ENCODE data around the gene INS.

INS gene

GRCh38 chr11:2121227-2122130, 39.5 kb downstream of the INS start:
- H3K27me3 ChIP-seq (ENCODE audit: insufficient read depth, low read length): 0 out of 2 replicates have a peak, but pooled peaks cover 7% of the 10 kb centered on the region

GRCh38 chr11:2120359-2121100, 40.5 kb downstream of the INS start:
- no peaks in the 10 kb centered on the region for H3K36me3 ChIP-seq (ENCODE audit: insufficient read depth, low read depth, low read length)
- no peak overlapping the region for H3K4me3 ChIP-seq (ENCODE audit: low read length)
- H3K9me3 ChIP-seq (ENCODE audit: insufficient read depth, low read depth, low read length): 0 out of 2 replicates have a peak, but pooled peaks cover 6% of the 10 kb centered on the region
- no peaks in the 10 kb centered on the region for H3K4me1 ChIP-seq (ENCODE audit: insufficient read depth, low read length)
- no peak overlapping the region for H3K27ac ChIP-seq (ENCODE audit: low read length)
- H3K9ac ChIP-seq (ENCODE audit: low read depth, low read length): no peak overlapping the region
- 0 out of 2 replicates have a peak, but pooled peaks cover 7% of the 10 kb centered on the region for H3K27me3 ChIP-seq (ENCODE audit: insufficient read depth, low read length)

More at GRCh38 chr11:2121227-2122130, 39.5 kb downstream of the INS start:
- H3K4me1 ChIP-seq (ENCODE audit: insufficient read depth, low read length): no peaks in the 10 kb centered on the region
- H3K27ac ChIP-seq (ENCODE audit: low read length): no peak overlapping the region
- H3K9ac ChIP-seq (ENCODE audit: low read depth, low read length): no peak overlapping the region
- no peak overlapping the region for H3K4me3 ChIP-seq (ENCODE audit: low read length)
- no peaks in the 10 kb centered on the region for H3K36me3 ChIP-seq (ENCODE audit: insufficient read depth, low read depth, low read length)
- H3K9me3 ChIP-seq (ENCODE audit: insufficient read depth, low read depth, low read length): 0 out of 2 replicates have a peak, but pooled peaks cover 3% of the 10 kb centered on the region

GRCh38 chr11:2118677-2119076, 42.3 kb downstream of the INS start:
- Histone ChIP-seq H3K4me3 (ENCODE audit: low read length) (no peak overlapping the region), H3K9ac (ENCODE audit: low read depth, low read length) (no peak overlapping the region), H3K9me3 (ENCODE audit: insufficient read depth, low read depth, low read length) (0 out of 2 replicates have a peak, but pooled peaks cover 6% of the 10 kb centered on the region), H3K27ac (ENCODE audit: low read length) (no peak overlapping the region), H3K4me1 (ENCODE audit: insufficient read depth, low read length) (no peaks in the 10 kb centered on the region), H3K36me3 (ENCODE audit: insufficient read depth, low read depth, low read length) (no peaks in the 10 kb centered on the region), H3K27me3 (ENCODE audit: insufficient read depth, low read length) (0 out of 2 replicates have a peak, but pooled peaks cover 7% of the 10 kb centered on the region)

- Histone ChIP-seq H3K36me3 (ENCODE audit: insufficient read depth, low read depth, low read length) (no peaks in the 10 kb centered on the region), H3K27ac (ENCODE audit: low read length) (no peak overlapping the region), H3K9me3 (ENCODE audit: insufficient read depth, low read depth, low read length) (0 out of 2 replicates have a peak, but pooled peaks cover 6% of the 10 kb centered on the region), H3K4me3 (ENCODE audit: low read length) (no peak overlapping the region), H3K4me1 (ENCODE audit: insufficient read depth, low read length) (no peaks in the 10 kb centered on the region), H3K9ac (ENCODE audit: low read depth, low read length) (no peak overlapping the region), H3K27me3 (ENCODE audit: insufficient read depth, low read length) (0 out of 2 replicates have a peak, but pooled peaks cover 5% of the 10 kb centered on the region)
These were observed 44.3 kb downstream of the INS start for GRCh38 chr11:2116680-2117079.

GRCh38 chr11:2115308-2115707, 45.7 kb downstream of the INS start:
- H3K36me3 ChIP-seq (ENCODE audit: insufficient read depth, low read depth, low read length): no peaks in the 10 kb centered on the region
- H3K4me1 ChIP-seq (ENCODE audit: insufficient read depth, low read length): no peaks in the 10 kb centered on the region
- no peak overlapping the region for H3K27ac ChIP-seq (ENCODE audit: low read length)
- H3K4me3 ChIP-seq (ENCODE audit: low read length): no peak overlapping the region
- no peak overlapping the region for H3K9ac ChIP-seq (ENCODE audit: low read depth, low read length)
- 0 out of 2 replicates have a peak, but pooled peaks cover 6% of the 10 kb centered on the region for H3K9me3 ChIP-seq (ENCODE audit: insufficient read depth, low read depth, low read length)
- no peaks in the 10 kb centered on the region for H3K27me3 ChIP-seq (ENCODE audit: insufficient read depth, low read length)

- Histone ChIP-seq H3K9ac (ENCODE audit: low read depth, low read length) (no peak overlapping the region), H3K4me1 (ENCODE audit: insufficient read depth, low read length) (no peaks in the 10 kb centered on the region), H3K4me3 (ENCODE audit: low read length) (no peak overlapping the region), H3K36me3 (ENCODE audit: insufficient read depth, low read depth, low read length) (no peaks in the 10 kb centered on the region), H3K27ac (ENCODE audit: low read length) (no peak overlapping the region), H3K27me3 (ENCODE audit: insufficient read depth, low read length) (no peaks in the 10 kb centered on the region), H3K9me3 (ENCODE audit: insufficient read depth, low read depth, low read length) (0 out of 2 replicates have a peak, but pooled peaks cover 6% of the 10 kb centered on the region)
These were observed 46.4 kb downstream of the INS start for GRCh38 chr11:2114430-2115241.

- Histone ChIP-seq H3K27me3 (ENCODE audit: insufficient read depth, low read length) (no peaks in the 10 kb centered on the region), H3K4me1 (ENCODE audit: insufficient read depth, low read length) (no peaks in the 10 kb centered on the region), H3K4me3 (ENCODE audit: low read length) (no peak overlapping the region), H3K9ac (ENCODE audit: low read depth, low read length) (no peak overlapping the region), H3K36me3 (ENCODE audit: insufficient read depth, low read depth, low read length) (no peaks in the 10 kb centered on the region), H3K27ac (ENCODE audit: low read length) (no peak overlapping the region), H3K9me3 (ENCODE audit: insufficient read depth, low read depth, low read length) (0 out of 2 replicates have a peak, but pooled peaks cover 6% of the 10 kb centered on the region)
These were observed 47.2 kb downstream of the INS start for GRCh38 chr11:2113776-2114175.

- Histone ChIP-seq H3K4me3 (ENCODE audit: low read length) (no peak overlapping the region), H3K27me3 (ENCODE audit: insufficient read depth, low read length) (no peaks in the 10 kb centered on the region; the same call in 1 of the 2 replicates), H3K36me3 (ENCODE audit: insufficient read depth, low read depth, low read length) (no peaks in the 10 kb centered on the region), H3K4me1 (ENCODE audit: insufficient read depth, low read length) (no peaks in the 10 kb centered on the region), H3K9ac (ENCODE audit: low read depth, low read length) (no peak overlapping the region), H3K27ac (ENCODE audit: low read length) (no peak overlapping the region), H3K9me3 (ENCODE audit: insufficient read depth, low read depth, low read length) (no peaks in the 10 kb centered on the region)
These were observed 50.5 kb downstream of the INS start for GRCh38 chr11:2110521-2110920.

Measured in iPS-20b (cell line).